WTC11 (cell line): ENCODE measurements around the gene RAPGEF5. TPM values are rescaled to one million over a fixed set of nuclear protein-coding genes. Genes with fewer than 3 reads are reported as not detected.

Experiments
- ATAC-seq: fragments of 200-7000 bp; cut with Tn5 transposase; 2 replicates; pipeline ENCODE4 v1.10.0; 2021; ENCODE audit warnings: mild to moderate bottlenecking, moderate library complexity
- CTCF ChIA-PET: fragments of 300-600 bp; sonication (Branson Sonifier 250); formaldehyde crosslinking; loops from one replicate; lab custom pipeline; 2021; ENCODE audit warnings: antibody characterized with exemption; lab: Charles Lee
- POLR2A ChIA-PET: fragments of 350-600 bp; sonication (Branson Sonifier 250); formaldehyde crosslinking; loops from one replicate; lab custom pipeline; 2021; ENCODE audit warnings: antibody characterized with exemption; lab: Charles Lee
- DNase-seq: peaks from one replicate; pipeline ENCODE4 v3.0.0; 2021; ENCODE audit warnings: low spot score
- H3K27ac Mint-ChIP-seq: 2 replicates; pipeline ENCODE4 v1.8.0; 2021; ENCODE audit warnings: mixed read lengths
- H3K27me3 Mint-ChIP-seq: 2 replicates; pipeline ENCODE4 v1.8.0; 2021; ENCODE audit warnings: low read depth, mild to moderate bottlenecking, moderate library complexity, mixed read lengths
- H3K36me3 Mint-ChIP-seq: 2 replicates; pipeline ENCODE4 v1.8.0; 2021; ENCODE audit warnings: mixed read lengths
- H3K4me1 Mint-ChIP-seq: 2 replicates; pipeline ENCODE4 v1.8.0; 2022; ENCODE audit warnings: mixed read lengths
- H3K4me3 Mint-ChIP-seq: 2 replicates; pipeline ENCODE4 v1.8.0; 2021; ENCODE audit warnings: mild to moderate bottlenecking, moderate library complexity, mixed read lengths
- H3K9me3 Mint-ChIP-seq: 2 replicates; pipeline ENCODE4 v1.8.0; 2021; ENCODE audit warnings: mixed read lengths
- ARID4B ChIP-seq: sonication (generic); formaldehyde crosslinking; IDR thresholded peaks from 2 replicates; pipeline ENCODE4 v1.8.0; 2023; ENCODE audit warnings: missing genetic modification reagents, mild to moderate bottlenecking, borderline replicate concordance
- CBFB ChIP-seq: sonication (generic); formaldehyde crosslinking; IDR thresholded peaks from 2 replicates; pipeline ENCODE4 v1.8.1; 2022; ENCODE audit warnings: mild to moderate bottlenecking, low read depth, missing genetic modification reagents
- CREM ChIP-seq: sonication (generic); formaldehyde crosslinking; IDR thresholded peaks from 2 replicates; pipeline ENCODE4 v1.8.1; 2022; ENCODE audit warnings: mild to moderate bottlenecking, missing genetic modification reagents, moderate library complexity
- ERG ChIP-seq: fragments of 250-450 bp; sonication (Bioruptor Pico); IDR thresholded peaks from 2 replicates; pipeline ENCODE4 v1.8.0; 2021; ENCODE audit warnings: mild to moderate bottlenecking
- ESRRA ChIP-seq: sonication (generic); formaldehyde crosslinking; IDR thresholded peaks from 2 replicates; pipeline ENCODE4 v1.8.1; 2022; ENCODE audit warnings: mild to moderate bottlenecking, missing genetic modification reagents, borderline replicate concordance
- ETV6 ChIP-seq: sonication (generic); formaldehyde crosslinking; IDR thresholded peaks from 2 replicates; pipeline ENCODE4 v1.8.1; 2022; ENCODE audit warnings: mild to moderate bottlenecking, missing genetic modification reagents
- FOXP1 ChIP-seq: sonication (generic); formaldehyde crosslinking; IDR thresholded peaks from 2 replicates; pipeline ENCODE4 v1.8.0; 2022; ENCODE audit warnings: missing genetic modification reagents, mild to moderate bottlenecking, moderate library complexity, borderline replicate concordance
- MYBL2 ChIP-seq: sonication (generic); formaldehyde crosslinking; IDR thresholded peaks from 2 replicates; pipeline ENCODE4 v1.8.1; 2023; ENCODE audit warnings: mild to moderate bottlenecking, moderate library complexity, missing genetic modification reagents
- NFYB ChIP-seq: sonication (generic); formaldehyde crosslinking; conservative IDR thresholded peaks from 2 replicates; pipeline ENCODE4 v1.8.0; 2022; ENCODE audit warnings: low read depth, missing genetic modification reagents
- NR2C2 ChIP-seq: sonication (generic); formaldehyde crosslinking; IDR thresholded peaks from 2 replicates; pipeline ENCODE4 v1.8.0; 2022; ENCODE audit warnings: mild to moderate bottlenecking, missing genetic modification reagents
- TCF7 ChIP-seq: sonication (generic); formaldehyde crosslinking; IDR thresholded peaks from 2 replicates; pipeline ENCODE4 v1.8.0; 2022; ENCODE audit warnings: mild to moderate bottlenecking, low read depth, missing genetic modification reagents, moderate library complexity
- ZNF263 ChIP-seq: sonication (generic); formaldehyde crosslinking; IDR thresholded peaks from 2 replicates; pipeline ENCODE4 v1.8.1; 2022; ENCODE audit warnings: low read depth, mild to moderate bottlenecking, moderate library complexity, missing genetic modification reagents
- ZNF425 ChIP-seq: fragments of 250-450 bp; sonication (Bioruptor Pico); conservative IDR thresholded peaks from 2 replicates; pipeline ENCODE4 v1.9.0; 2021; ENCODE audit warnings: mild to moderate bottlenecking
- total RNA-seq: library from RNA; stranded (reverse); gene quantifications from 3 replicates; pipeline ENCODE4 v1.2.3, GENCODE V29; 2021
- TF ChIP-seq, protein P1 (sequence below): fragments of 200-600 bp; IDR thresholded peaks from 2 replicates; pipeline ENCODE4 v1.8.0; 2022; ENCODE audit warnings: antibody characterized with exemption
- TF ChIP-seq, protein P2 (sequence below): sonication (generic); formaldehyde crosslinking; IDR thresholded peaks from 2 replicates; pipeline ENCODE4 v1.8.1; 2023; ENCODE audit warnings: mild to moderate bottlenecking, missing genetic modification reagents, moderate library complexity
- TF ChIP-seq, protein P3 (sequence below): sonication (generic); formaldehyde crosslinking; conservative IDR thresholded peaks from 2 replicates; pipeline ENCODE4 v1.8.1; 2023; ENCODE audit warnings: mild to moderate bottlenecking, low read depth, missing genetic modification reagents, moderate library complexity

The RAPGEF5 gene
- total RNA-seq, 1 experiment from 2014 or later: 12.3 TPM

- TF ChIP-seq ARID4B (CRISPR knock-in tag): no peak
- no peak for TF ChIP-seq ZNF425 (CRISPR knock-in tag)
- TF ChIP-seq, protein P1, sequence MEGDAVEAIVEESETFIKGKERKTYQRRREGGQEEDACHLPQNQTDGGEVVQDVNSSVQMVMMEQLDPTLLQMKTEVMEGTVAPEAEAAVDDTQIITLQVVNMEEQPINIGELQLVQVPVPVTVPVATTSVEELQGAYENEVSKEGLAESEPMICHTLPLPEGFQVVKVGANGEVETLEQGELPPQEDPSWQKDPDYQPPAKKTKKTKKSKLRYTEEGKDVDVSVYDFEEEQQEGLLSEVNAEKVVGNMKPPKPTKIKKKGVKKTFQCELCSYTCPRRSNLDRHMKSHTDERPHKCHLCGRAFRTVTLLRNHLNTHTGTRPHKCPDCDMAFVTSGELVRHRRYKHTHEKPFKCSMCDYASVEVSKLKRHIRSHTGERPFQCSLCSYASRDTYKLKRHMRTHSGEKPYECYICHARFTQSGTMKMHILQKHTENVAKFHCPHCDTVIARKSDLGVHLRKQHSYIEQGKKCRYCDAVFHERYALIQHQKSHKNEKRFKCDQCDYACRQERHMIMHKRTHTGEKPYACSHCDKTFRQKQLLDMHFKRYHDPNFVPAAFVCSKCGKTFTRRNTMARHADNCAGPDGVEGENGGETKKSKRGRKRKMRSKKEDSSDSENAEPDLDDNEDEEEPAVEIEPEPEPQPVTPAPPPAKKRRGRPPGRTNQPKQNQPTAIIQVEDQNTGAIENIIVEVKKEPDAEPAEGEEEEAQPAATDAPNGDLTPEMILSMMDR: no peak
- no peak for TF ChIP-seq ESRRA
- no peak for TF ChIP-seq NFYB (CRISPR knock-in tag)
- TF ChIP-seq MYBL2 (CRISPR knock-in tag): no peak
- no peak for TF ChIP-seq NR2C2 (CRISPR knock-in tag)
- TF ChIP-seq TCF7 (CRISPR knock-in tag): no peak
- TF ChIP-seq ETV6: no peak
- no peak for TF ChIP-seq CREM (CRISPR knock-in tag)
These were observed 188.8 kb downstream of the RAPGEF5 start (continued) for GRCh38 chr7:22168129-22168634.

GRCh38 chr7:22167482-22167881 lies 189.5 kb downstream of the RAPGEF5 start:
- ATAC-seq (no peak), DNase-seq (no peak)
- TF ChIP-seq ERG (CRISPR knock-in tag) (no peak), ZNF263 (CRISPR knock-in tag) (no peak), CBFB (no peak), FOXP1 (CRISPR knock-in tag) (no peak)
- TF ChIP-seq, protein P2, sequence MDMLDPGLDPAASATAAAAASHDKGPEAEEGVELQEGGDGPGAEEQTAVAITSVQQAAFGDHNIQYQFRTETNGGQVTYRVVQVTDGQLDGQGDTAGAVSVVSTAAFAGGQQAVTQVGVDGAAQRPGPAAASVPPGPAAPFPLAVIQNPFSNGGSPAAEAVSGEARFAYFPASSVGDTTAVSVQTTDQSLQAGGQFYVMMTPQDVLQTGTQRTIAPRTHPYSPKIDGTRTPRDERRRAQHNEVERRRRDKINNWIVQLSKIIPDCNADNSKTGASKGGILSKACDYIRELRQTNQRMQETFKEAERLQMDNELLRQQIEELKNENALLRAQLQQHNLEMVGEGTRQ (CRISPR knock-in tag): no peak
- TF ChIP-seq, protein P3, sequence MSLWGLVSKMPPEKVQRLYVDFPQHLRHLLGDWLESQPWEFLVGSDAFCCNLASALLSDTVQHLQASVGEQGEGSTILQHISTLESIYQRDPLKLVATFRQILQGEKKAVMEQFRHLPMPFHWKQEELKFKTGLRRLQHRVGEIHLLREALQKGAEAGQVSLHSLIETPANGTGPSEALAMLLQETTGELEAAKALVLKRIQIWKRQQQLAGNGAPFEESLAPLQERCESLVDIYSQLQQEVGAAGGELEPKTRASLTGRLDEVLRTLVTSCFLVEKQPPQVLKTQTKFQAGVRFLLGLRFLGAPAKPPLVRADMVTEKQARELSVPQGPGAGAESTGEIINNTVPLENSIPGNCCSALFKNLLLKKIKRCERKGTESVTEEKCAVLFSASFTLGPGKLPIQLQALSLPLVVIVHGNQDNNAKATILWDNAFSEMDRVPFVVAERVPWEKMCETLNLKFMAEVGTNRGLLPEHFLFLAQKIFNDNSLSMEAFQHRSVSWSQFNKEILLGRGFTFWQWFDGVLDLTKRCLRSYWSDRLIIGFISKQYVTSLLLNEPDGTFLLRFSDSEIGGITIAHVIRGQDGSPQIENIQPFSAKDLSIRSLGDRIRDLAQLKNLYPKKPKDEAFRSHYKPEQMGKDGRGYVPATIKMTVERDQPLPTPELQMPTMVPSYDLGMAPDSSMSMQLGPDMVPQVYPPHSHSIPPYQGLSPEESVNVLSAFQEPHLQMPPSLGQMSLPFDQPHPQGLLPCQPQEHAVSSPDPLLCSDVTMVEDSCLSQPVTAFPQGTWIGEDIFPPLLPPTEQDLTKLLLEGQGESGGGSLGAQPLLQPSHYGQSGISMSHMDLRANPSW (CRISPR knock-in tag): no peak
- no peak overlapping the region for H3K27ac Mint-ChIP-seq
- no peaks in the 10 kb centered on the region for H3K9me3 Mint-ChIP-seq
- POLR2A ChIA-PET: no interaction called here
- CTCF ChIA-PET: interaction anchor here (0.6 to 1.8 kb wide), 2 partner anchors 58 to 65 kb away, joined by 3 to 5 read pairs; no protein-coding TSS in a partner anchor
- no peaks in the 10 kb centered on the region for H3K27me3 Mint-ChIP-seq
- H3K4me3 Mint-ChIP-seq: no peak overlapping the region
- H3K36me3 Mint-ChIP-seq: no peaks in the 10 kb centered on the region
- H3K4me1 Mint-ChIP-seq: no peaks in the 10 kb centered on the region
